Neuronal stem cell (in vitro differentiated cells): ENCODE measurements around the gene ABCC1.

ENCODE experiments used
- DNase-seq: peaks from one replicate; pipeline ENCODE4 v3.0.0-alpha.2; 2013; ENCODE audit warnings: low spot score
- H2AFZ ChIP-seq: one replicate; pipeline ENCODE4 v1.6.1; 2013; ENCODE audit warnings: mild to moderate bottlenecking, low read length, inconsistent platforms
- H2AK5ac ChIP-seq: 2 replicates; pipeline ENCODE4 v1.6.1; 2013; ENCODE audit warnings: low read depth, mild to moderate bottlenecking, inconsistent platforms, low read length, moderate library complexity, mixed read lengths
- H2BK120ac ChIP-seq: 2 replicates; pipeline ENCODE4 v1.6.1; 2013; ENCODE audit warnings: low read depth, mild to moderate bottlenecking, inconsistent platforms, low read length, moderate library complexity, mixed read lengths
- H2BK12ac ChIP-seq: one replicate; pipeline ENCODE4 v1.6.1; 2013; ENCODE audit warnings: low read length, inconsistent platforms
- H2BK15ac ChIP-seq: 2 replicates; pipeline ENCODE4 v1.6.1; 2013; ENCODE audit warnings: mild to moderate bottlenecking, low read length, inconsistent platforms, mixed read lengths
- H2BK5ac ChIP-seq: one replicate; pipeline ENCODE4 v1.6.1; 2013; ENCODE audit warnings: inconsistent platforms, mild to moderate bottlenecking, low read length, moderate library complexity
- H3K14ac ChIP-seq: one replicate; pipeline ENCODE4 v1.6.1; 2013; ENCODE audit warnings: low read length, inconsistent platforms
- H3K18ac ChIP-seq: 2 replicates; pipeline ENCODE4 v1.6.1; 2013; ENCODE audit warnings: low read length, inconsistent platforms
- H3K23ac ChIP-seq: 2 replicates; pipeline ENCODE4 v1.6.1; 2013; ENCODE audit warnings: low read depth, mild to moderate bottlenecking, mixed read lengths, low read length, inconsistent platforms; ENCODE audit not compliant: poor library complexity
- H3K27ac ChIP-seq: replicated peaks from 3 replicates; pipeline ENCODE4 v1.5.1; 2013; ENCODE audit warnings: low read length, inconsistent platforms
- H3K27me3 ChIP-seq, 3 experiments: 2 replicates each; pipeline ENCODE4 v1.6.1; 2013; ENCODE audit warnings: low read length in 3 of 3, mild to moderate bottlenecking in 2 of 3, inconsistent platforms in 1 of 3, low read depth in 1 of 3, mixed read lengths in 1 of 3, moderate library complexity in 1 of 3; ENCODE audit not compliant: control insufficient read depth in 3 of 3, insufficient read depth in 3 of 3
- H3K36me3 ChIP-seq, 2 donors: replicated peaks in 1 of 2; 2 replicates each; pipeline ENCODE4 v1.6.1; 2013; ENCODE audit warnings: low read length in 2 of 2; ENCODE audit not compliant: control insufficient read depth in 2 of 2, insufficient read depth in 2 of 2
- H3K4ac ChIP-seq: 2 replicates; pipeline ENCODE4 v1.6.1; 2013; ENCODE audit warnings: inconsistent platforms, mild to moderate bottlenecking, low read length, moderate library complexity
- H3K4me1 ChIP-seq, 2 donors: 1 replicate in 1 of 2; 2 replicates in 1 of 2; pipeline ENCODE4 v1.6.1; 2013; ENCODE audit warnings: low read length in 2 of 2, low read depth in 1 of 2; ENCODE audit not compliant: control insufficient read depth in 2 of 2, insufficient read depth in 1 of 2
- H3K4me2 ChIP-seq: one replicate; pipeline ENCODE4 v1.6.1; 2013; ENCODE audit warnings: mild to moderate bottlenecking, low read length, inconsistent platforms; ENCODE audit not compliant: insufficient read depth, poor library complexity, severe bottlenecking
- H3K4me3 ChIP-seq, 2 donors: 2 replicates each; pipeline ENCODE4 v1.5.1; 2013; ENCODE audit warnings: low read length in 2 of 2, mild to moderate bottlenecking in 2 of 2, inconsistent platforms in 1 of 2, moderate library complexity in 1 of 2
- H3K79me1 ChIP-seq: one replicate; pipeline ENCODE4 v1.6.1; 2013; ENCODE audit warnings: low read depth, mild to moderate bottlenecking, inconsistent platforms, low read length, moderate library complexity
- H3K9ac ChIP-seq: one replicate; pipeline ENCODE4 v1.6.1; 2013; ENCODE audit warnings: mild to moderate bottlenecking, low read depth, low read length, inconsistent platforms; ENCODE audit not compliant: poor library complexity
- H3K9me3 ChIP-seq, 2 donors: replicated peaks in 1 of 2; 2 replicates each; pipeline versions ENCODE3 to v1.6.1; 2013; ENCODE audit warnings: low read length in 2 of 2, mild to moderate bottlenecking in 2 of 2, inconsistent platforms in 1 of 2, low read depth in 1 of 2, mixed read lengths in 1 of 2, moderate library complexity in 1 of 2; ENCODE audit not compliant: control insufficient read depth in 2 of 2, insufficient read depth in 1 of 2
- H4K8ac ChIP-seq: one replicate; pipeline ENCODE4 v1.6.1; 2013; ENCODE audit warnings: low read depth, mild to moderate bottlenecking, inconsistent platforms, low read length, moderate library complexity
- H4K91ac ChIP-seq: one replicate; pipeline ENCODE4 v1.6.1; 2013; ENCODE audit warnings: low read length, low read depth, mild to moderate bottlenecking, inconsistent platforms; ENCODE audit not compliant: poor library complexity
- WGBS, 2 donors: extraction: QIAGEN DNeasy Blood & Tissue Kit; methylation state at CpG; one replicate each; pipeline ENCODE4 v1.1.7; 2013; ENCODE audit warnings: missing lambda C conversion rate in 2 of 2, mixed read lengths in 1 of 2; ENCODE audit not compliant: insufficient read length in 2 of 2, insufficient replicate concordance in 1 of 2; ENCODE audit errors: extremely low coverage in 2 of 2; 5-methylcytosine and 5-hydroxymethylcytosine counted together

Gene ABCC1

DNA sequence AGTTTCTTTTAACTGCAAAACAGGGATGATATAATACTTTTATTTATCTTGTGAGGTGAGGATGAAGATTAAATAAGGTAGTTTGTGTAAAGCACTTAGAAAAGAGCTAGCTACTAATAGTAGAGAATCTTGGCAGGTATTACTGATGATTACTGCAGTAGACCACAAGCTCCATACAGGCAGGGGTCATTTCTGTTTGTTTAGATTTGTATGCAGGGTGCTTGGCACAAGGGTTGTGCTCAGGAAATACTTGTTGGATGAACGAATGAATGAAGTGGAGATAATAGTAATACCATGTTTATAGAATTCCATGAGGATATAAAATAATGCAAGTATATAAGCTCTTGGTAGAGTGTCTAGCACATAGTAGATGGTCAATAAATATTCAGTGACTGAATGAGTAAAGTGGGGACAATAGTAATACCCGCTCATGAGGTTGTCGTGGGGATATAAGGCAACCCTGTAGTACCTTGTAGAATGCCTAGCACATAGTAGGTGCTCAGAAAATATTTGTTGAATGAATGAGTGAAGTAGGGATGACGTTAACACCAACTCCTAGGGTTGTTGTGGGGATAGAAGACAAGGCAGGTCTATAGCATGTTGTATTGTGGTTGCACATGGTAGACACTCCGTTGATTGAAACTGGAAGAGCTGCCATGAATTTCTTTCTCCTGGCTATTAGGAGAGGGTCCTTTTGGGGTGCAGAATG, 83.0 kb downstream of the ABCC1 start:
- H2BK5ac ChIP-seq: no peak overlapping the region
- no peak overlapping the region for H3K4me2 ChIP-seq
- no peak overlapping the region for H3K27ac ChIP-seq
- H3K36me3 ChIP-seq: peaks cover 0 to 4% of the 10 kb centered on the region in 2 donors
- H2BK120ac ChIP-seq: no peak overlapping the region
- H3K18ac ChIP-seq: no peak overlapping the region
- no peak overlapping the region for H4K8ac ChIP-seq
- H3K4ac ChIP-seq: no peak overlapping the region
- no peak overlapping the region for H4K91ac ChIP-seq
- no peak overlapping the region for H3K9ac ChIP-seq
- no peak for DNase-seq
- no peaks in the 10 kb centered on the region for H3K79me1 ChIP-seq
- H3K23ac ChIP-seq: no peak overlapping the region
- no peak overlapping the region for H2BK12ac ChIP-seq
- no CpG with 5 or more reads among the region's 5 CpGs for WGBS, 2 donors
- no peak overlapping the region for H2AK5ac ChIP-seq
- no peak overlapping the region for H3K14ac ChIP-seq
- no peak overlapping the region for H2AFZ ChIP-seq
- no peaks in the 10 kb centered on the region for H3K9me3 ChIP-seq
- H2BK15ac ChIP-seq: no peak overlapping the region
- no peaks in the 10 kb centered on the region for H3K27me3 ChIP-seq
- peaks cover 11 to 15% of the 10 kb centered on the region in 2 donors for H3K4me1 ChIP-seq
- H3K4me3 ChIP-seq: no peak overlapping the region

DNA sequence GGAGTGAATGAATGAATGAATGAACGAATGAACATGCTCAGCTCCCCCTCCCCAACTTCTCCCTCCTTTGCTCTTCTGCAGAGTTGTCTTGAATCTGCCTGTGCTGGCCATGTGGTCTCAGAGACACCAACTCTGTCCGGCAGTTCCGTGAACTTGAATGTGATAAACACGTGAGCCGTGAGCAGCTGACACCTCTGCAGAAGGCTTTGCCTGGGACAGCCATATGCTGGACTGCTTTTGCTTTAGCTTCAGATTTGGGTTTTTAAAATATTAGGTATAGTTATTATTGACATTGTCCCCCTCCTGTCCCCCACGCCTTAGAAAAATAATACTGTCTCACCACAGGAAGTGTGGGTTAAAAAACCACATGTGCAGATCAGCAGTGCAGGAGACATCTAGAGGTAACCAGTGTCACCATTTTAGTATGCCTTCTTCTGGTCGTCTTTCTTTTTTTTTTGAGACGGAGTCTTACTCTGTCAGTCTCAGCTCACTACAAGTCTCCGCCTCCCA, 83.8 kb downstream of the ABCC1 start:
- no peak overlapping the region for H2AFZ ChIP-seq
- H3K27me3 ChIP-seq: no peaks in the 10 kb centered on the region
- no peak overlapping the region for H2BK120ac ChIP-seq
- H3K36me3 ChIP-seq: peaks cover 0 to 7% of the 10 kb centered on the region in 2 donors
- no CpG with 5 or more reads among the region's 9 CpGs for WGBS, 2 donors
- no peak overlapping the region for H4K8ac ChIP-seq
- H3K4me2 ChIP-seq: no peak overlapping the region
- no peak for DNase-seq
- H4K91ac ChIP-seq: no peak overlapping the region
- H2AK5ac ChIP-seq: no peak overlapping the region
- no peak overlapping the region for H3K4ac ChIP-seq
- H3K9me3 ChIP-seq: no peaks in the 10 kb centered on the region
- no peak overlapping the region for H3K14ac ChIP-seq
- no peak overlapping the region for H2BK5ac ChIP-seq
- no peak overlapping the region for H2BK12ac ChIP-seq
- H3K79me1 ChIP-seq: no peaks in the 10 kb centered on the region
- no peak overlapping the region for H3K23ac ChIP-seq
- no peak overlapping the region for H2BK15ac ChIP-seq
- H3K4me3 ChIP-seq: no peak overlapping the region
- no peak overlapping the region for H3K27ac ChIP-seq
- no peak overlapping the region for H3K18ac ChIP-seq
- H3K9ac ChIP-seq: no peak overlapping the region
- peaks cover 4 to 9% of the 10 kb centered on the region in 2 donors for H3K4me1 ChIP-seq

DNA sequence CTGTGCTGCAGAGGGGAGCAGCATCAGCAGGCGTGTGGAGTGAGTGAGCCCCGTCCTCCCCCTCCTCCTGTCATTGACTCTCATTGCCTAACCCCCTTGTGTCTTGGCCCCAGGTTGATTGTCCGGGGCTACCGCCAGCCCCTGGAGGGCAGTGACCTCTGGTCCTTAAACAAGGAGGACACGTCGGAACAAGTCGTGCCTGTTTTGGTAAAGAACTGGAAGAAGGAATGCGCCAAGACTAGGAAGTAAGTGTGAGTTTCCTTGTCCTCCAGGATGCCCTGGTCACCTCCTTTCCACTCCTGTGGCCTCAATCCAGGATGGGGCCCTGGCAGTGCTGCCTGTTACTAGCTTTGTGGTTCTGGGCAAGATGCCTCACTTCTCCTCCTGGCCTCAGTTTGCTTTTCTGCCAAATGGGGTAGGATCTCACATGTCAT, 87.0 kb downstream of the ABCC1 start:
- Histone ChIP-seq H3K79me1 (no peaks in the 10 kb centered on the region), H3K18ac (peak overlapping the region; percentile 44), H3K27me3 (no peaks in the 10 kb centered on the region), H3K27ac (peak overlapping the region; percentile 44), H2BK12ac (no peak overlapping the region), H3K36me3 (peaks cover 2 to 15% of the 10 kb centered on the region in 2 donors), H2AK5ac (no peak overlapping the region), H2BK120ac (no peak overlapping the region), H3K23ac (no peak overlapping the region), H3K14ac (no peak overlapping the region), H2BK5ac (no peak overlapping the region), H3K9ac (no peak overlapping the region), H3K4me2 (no peak overlapping the region), H4K91ac (no peak overlapping the region), H3K4ac (no peak overlapping the region), H3K9me3 (no peaks in the 10 kb centered on the region), H2BK15ac (no peak overlapping the region), H4K8ac (no peak overlapping the region), H2AFZ (no peak overlapping the region), H3K4me1 (peaks cover 3 to 9% of the 10 kb centered on the region in 2 donors), H3K4me3 (no peak overlapping the region)
- WGBS, 2 donors: no CpG with 5 or more reads among the region's 8 CpGs
- peak; percentile 54 for DNase-seq

DNA sequence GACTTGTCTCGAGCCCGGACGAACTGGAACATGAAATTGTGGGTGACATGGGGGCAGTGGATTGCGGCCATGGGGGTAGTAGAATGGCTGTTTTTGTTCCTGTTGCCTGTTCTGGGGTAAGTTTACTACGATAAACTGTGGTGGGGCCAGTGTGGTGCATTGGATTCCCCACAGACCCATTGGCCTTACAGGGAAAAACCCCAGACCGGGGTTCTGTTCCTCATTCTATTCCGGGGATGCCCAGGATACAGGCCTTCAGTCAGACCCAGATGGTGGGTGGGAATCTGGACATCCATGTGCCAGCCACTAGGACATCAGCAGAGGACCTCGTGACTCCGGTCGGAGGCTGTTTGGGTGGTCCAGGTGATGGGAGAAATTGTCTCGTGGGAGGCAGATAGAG, 88.1 kb downstream of the ABCC1 start:
- DNase-seq: no peak
- H3K9me3 ChIP-seq: no peaks in the 10 kb centered on the region
- H3K27ac ChIP-seq: no peak overlapping the region
- H3K18ac ChIP-seq: no peak overlapping the region
- peaks cover 2 to 15% of the 10 kb centered on the region in 2 donors for H3K36me3 ChIP-seq
- H3K4me2 ChIP-seq: no peak overlapping the region
- H2BK12ac ChIP-seq: no peak overlapping the region
- H3K27me3 ChIP-seq: no peaks in the 10 kb centered on the region
- H3K23ac ChIP-seq: no peak overlapping the region
- WGBS, 2 donors: no CpG with 5 or more reads among the region's 11 CpGs
- H2BK120ac ChIP-seq: no peak overlapping the region
- H3K14ac ChIP-seq: no peak overlapping the region
- H2AK5ac ChIP-seq: no peak overlapping the region
- H3K4ac ChIP-seq: no peak overlapping the region
- H2AFZ ChIP-seq: no peak overlapping the region
- H3K9ac ChIP-seq: no peak overlapping the region
- no peak overlapping the region for H4K91ac ChIP-seq
- no peak overlapping the region for H2BK15ac ChIP-seq
- no peak overlapping the region for H3K4me3 ChIP-seq
- H3K4me1 ChIP-seq: peaks cover 3 to 12% of the 10 kb centered on the region in 2 donors
- no peak overlapping the region for H4K8ac ChIP-seq
- H3K79me1 ChIP-seq: no peaks in the 10 kb centered on the region
- no peak overlapping the region for H2BK5ac ChIP-seq
